TTC549 (cell line): ENCODE measurements around the gene PARD6A.

Source experiments
- FAIRE-seq: peaks from 2 replicates; lab custom pipeline; 2012; peaks lifted over from hg19 to GRCh38; lab: Jason Lieb, UNC

Gene PARD6A

DNA sequence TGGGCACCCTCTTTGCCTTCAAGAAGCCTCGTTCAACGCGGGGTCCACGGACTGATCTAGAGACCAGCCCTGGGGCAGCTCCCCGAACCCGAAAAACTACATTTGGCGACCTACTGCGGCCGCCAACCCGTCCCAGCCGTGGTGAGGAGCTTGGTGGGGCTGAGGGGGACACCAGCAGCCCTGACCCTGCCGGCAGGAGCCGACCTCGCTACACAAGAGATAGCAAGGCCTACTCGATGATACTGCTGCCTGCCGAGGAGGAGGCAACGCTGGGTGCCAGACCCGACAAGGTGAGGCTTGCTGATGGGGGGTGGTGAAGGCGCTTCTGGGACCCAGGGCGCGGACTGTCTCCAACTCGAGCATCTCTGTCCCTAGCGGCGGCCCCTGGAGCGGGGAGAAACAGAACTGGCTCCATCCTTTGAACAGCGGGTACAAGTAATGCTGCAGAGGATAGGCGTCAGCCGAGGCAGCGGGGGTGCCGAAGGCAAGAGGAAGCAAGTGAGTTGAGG, 6.3 kb upstream of the PARD6A start:
- no peak for FAIRE-seq

DNA sequence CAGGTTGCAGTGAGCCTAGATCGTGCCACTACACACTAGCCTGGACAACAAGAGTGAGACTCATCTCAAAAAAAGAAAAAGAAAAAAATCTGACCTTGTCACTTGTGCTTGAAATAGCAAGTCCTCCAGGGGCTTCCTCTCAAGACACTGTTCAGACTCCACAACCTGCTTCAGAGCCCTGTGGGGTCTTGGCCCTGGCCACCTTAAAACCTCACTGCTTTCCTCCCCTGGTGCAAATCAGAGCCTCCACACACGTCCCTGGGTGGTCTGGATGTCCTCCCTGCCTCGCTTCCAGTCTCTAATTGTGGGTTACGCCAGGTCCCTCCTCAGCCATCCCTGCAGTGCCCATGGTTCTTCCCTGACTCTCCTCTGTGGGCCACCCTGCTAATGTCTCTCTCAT, 5.4 kb upstream of the PARD6A start:
- no peak for FAIRE-seq

DNA sequence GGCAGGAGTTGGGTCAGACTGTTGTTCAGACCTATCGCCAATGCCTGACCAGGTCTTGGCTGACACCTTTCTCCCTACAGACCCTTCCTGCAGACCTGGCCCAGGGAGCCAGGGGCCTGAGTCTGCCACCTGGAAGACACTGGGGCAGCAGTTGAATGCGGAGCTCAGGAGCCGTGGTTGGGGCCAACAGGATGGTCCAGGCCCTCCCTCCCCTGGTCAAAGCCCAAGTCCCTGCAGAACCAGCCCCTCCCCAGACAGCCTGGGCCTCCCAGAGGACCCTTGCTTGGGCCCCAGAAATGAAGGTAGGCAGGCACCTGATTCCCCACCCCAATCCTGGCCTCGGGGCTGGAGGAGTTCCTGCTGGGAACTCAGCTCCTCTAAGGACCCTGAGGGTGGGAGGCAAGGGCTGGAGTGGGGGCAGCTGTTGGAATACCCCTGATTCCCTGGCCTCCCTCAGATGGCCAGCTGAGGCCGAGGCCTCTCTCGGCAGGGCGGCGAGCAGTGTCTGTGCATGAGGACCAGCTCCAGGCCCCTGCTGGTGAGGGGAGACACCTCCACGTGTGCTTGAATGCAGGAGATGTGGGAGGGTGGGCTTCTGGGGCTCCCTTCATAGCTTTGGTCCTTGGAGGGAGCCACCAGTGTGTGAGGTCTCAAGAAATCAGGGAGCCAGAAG, 4.3 kb upstream of the PARD6A start:
- no peak for FAIRE-seq

DNA sequence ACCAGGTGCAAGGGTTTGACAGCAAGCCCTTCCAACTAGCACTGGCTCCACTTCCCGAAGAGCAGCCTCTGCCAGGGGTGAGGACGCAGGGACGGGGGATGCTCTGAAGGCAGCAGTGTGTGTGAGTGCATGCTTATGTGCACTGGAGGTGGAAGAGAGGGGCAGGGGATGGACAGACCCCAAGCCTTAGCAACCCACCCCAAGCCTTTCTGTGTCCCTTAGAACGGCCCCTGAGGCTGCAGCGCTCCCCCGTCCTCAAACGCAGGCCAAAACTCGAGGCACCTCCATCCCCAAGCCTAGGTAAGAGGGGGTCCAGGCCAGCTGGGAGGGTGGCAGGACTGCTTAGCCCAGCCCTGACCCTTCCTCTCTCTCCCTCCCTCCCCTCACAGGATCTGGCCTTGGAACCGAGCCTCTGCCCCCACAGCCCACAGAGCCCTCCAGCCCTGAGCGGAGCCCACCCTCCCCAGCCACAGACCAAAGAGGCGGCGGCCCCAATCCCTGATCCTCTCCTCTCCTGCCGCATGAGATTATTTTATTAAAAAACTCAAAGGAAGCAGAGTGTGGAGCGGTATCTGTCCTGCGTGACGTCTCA, 3.6 kb upstream of the PARD6A start:
- FAIRE-seq = no peak

DNA sequence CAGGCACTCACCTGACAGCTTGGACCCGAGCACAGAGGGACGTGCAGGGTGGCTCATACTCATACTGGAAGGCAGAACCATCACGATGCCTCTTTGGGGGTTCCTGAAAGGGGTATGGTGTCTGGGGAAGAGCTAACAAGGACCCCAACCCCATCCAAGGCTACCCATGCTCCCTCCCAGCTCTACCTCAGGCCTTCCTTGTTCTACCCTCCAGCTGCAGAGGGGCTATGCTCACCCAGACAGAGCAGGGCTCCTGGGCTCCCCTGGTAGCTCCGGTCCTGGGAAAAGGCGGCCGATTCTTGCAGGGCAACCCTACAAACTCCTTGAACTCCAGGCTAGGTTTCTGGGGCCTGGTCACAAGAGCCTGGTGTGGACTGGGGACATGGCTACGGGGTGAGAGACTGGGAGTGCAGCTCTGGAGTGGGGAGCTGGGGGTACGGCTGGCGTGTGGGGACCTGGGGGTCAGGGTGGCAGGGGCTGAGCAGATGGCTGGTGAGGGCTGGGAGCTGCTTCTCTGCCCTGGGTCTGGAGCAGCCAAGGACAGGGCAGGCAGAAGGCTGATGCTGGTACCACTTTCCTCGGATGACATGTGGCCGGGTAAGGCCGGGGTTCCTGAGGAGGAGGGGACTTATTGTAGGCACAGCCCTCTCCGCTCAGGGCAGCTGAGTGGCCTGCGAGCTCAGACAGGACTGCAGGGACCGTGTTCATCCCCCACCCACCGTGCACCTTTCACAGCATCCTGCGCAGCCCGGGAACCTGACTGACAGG, 2.8 kb upstream of the PARD6A start:
- no peak for FAIRE-seq

DNA sequence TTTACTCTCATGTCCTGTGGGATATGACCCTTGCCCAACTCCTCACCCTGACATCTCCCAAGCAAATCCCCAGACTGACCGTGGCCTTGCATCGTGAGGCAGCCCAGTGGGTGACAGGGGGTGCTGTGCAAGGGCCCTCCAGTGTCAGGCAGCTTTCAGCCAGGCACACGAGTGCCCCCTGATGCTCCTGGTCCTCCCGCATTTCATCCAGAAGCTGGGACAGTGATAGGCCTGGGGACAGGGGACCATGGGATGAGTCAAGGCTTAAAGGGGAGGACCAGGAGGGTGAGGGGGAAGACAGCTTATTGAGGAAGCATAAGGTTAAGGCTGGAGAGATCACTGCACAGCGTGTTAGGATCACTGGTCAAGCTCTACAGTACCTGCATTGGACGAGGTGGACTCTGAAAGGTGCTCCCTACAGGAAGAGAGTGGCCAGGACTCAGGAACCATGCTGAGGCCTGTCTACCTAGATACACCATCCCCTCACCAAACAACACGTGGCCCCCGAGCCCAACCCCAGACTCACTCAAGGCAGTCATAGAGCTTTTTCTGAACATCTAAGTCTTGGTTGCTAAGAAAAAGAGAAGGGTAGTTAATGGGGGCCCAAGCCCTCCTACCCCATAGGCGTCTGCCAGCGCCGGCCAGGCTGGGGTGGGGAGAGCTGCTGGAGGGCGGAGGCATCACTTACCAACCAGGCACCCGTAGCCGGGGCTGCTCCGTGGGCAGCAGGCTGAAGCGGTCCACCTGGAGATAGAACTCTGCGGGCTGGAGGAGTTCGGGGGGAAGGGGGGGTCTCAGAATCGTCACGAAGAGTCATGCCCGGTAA, 1.7 kb upstream of the PARD6A start:
- FAIRE-seq = no peak

DNA sequence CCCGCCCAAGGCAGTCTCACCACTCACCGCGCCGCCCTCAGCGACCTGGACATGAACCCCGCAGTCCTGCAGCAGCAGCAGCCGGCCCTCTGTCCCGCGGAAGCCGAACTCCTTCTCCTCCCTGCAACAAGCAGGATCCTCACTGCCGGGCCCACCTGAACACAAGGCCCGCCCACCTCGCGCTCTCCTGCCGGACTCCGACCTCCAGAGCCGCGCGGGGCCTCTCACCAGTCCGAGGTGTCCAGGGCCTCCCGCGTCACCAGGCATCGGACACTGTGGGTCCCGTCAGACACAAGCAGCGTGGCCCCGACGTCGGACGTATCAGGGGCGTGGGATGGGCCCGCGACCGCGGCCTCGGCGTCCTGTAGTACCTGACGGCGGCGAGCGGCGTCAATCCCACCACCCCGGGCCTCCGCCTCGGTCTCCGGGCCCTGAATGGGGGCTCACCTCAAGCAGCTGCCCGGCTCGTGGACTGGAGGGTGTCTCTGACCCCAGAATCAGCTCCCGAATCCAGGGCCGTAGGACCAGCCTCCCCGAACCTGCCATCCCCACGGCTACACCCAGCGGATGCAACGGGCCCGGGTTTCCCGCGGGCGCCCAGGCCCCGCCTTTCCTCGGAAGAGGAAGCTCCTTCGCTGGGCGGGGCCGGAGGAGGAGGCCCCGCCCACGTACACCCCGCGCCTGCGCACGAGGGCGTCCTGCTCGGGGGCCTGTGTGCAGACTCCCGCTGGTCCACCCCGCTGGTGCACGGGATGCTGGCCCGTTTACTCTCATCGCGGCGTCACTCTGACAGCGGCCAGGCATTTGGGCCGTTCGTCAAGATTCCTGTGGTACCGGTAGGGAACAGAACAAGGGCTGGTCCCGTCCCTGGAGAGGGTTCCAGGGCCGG, 841 bp upstream of the PARD6A start, which contains the start of gene ACD:
Gene ACD, minus strand, starts transcription at position 586 of the 889 bp plus-strand sequence. Its CDS starts 40 bp downstream, at position 546.
- FAIRE-seq = no peak

DNA sequence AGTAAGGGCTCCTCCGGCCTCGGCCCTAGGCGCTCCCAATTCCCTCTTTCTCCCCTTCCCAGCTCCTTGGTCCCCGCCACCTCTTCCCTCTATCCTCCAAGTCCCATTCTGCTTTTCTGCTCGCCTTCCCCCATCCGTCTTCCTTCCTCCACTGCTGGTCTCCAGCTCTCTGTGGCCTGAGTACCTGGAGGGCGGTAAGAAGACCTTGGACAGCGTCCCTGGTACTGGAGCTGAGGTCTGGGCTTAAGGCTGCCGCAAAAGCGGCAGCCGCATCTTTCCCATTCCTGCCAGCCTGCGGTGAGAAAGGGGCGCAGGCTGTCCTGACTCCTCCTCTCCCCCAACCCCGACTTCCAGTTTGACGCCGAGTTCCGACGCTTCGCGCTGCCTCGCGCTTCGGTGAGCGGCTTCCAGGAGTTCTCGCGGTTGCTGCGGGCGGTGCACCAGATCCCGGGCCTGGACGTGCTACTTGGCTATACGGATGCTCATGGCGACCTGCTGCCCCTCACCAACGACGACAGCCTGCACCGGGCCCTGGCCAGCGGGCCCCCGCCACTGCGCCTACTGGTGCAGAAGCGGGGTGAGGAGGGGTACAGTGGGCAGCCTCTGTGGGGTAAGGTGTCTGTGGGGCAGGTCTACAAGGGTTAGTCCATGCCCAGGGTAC, 471 bp downstream of the PARD6A start:
- FAIRE-seq = no peak

DNA sequence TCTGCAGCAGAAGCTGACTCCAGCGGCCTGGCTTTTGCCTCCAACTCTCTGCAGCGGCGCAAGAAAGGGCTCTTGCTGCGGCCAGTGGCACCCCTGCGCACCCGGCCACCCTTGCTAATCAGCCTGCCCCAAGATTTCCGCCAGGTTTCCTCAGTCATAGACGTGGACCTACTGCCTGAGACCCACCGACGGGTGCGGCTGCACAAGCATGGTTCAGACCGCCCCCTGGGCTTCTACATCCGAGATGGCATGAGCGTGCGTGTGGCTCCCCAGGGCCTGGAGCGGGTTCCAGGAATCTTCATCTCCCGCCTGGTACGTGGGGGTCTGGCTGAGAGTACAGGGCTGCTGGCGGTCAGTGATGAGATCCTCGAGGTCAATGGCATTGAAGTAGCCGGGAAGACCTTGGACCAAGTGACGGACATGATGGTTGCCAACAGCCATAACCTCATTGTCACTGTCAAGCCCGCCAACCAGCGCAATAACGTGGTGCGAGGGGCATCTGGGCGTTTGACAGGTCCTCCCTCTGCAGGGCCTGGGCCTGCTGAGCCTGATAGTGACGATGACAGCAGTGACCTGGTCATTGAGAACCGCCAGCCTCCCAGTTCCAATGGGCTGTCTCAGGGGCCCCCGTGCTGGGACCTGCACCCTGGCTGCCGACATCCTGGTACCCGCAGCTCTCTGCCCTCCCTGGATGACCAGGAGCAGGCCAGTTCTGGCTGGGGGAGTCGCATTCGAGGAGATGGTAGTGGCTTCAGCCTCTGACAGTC, 1.3 kb downstream of the PARD6A start:
- no peak for FAIRE-seq

DNA sequence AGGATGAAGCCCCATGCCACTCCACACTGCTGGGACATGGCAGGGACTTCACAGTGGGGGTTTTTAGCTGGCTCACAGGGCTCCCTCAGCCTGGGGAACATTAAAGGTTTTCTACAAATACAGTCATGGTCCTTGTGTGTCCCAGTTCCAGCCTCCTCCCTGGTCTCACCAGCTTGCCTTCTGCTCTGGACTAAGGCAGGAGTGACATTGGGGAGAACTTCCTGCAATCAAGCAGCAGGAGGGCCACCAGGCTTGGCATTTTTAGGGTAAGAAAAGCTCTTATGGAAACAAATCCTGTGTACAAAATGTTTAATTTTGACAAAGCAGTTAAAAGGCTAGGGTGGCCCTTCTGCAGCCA, 1.9 kb downstream of the PARD6A start:
- FAIRE-seq = no peak

DNA sequence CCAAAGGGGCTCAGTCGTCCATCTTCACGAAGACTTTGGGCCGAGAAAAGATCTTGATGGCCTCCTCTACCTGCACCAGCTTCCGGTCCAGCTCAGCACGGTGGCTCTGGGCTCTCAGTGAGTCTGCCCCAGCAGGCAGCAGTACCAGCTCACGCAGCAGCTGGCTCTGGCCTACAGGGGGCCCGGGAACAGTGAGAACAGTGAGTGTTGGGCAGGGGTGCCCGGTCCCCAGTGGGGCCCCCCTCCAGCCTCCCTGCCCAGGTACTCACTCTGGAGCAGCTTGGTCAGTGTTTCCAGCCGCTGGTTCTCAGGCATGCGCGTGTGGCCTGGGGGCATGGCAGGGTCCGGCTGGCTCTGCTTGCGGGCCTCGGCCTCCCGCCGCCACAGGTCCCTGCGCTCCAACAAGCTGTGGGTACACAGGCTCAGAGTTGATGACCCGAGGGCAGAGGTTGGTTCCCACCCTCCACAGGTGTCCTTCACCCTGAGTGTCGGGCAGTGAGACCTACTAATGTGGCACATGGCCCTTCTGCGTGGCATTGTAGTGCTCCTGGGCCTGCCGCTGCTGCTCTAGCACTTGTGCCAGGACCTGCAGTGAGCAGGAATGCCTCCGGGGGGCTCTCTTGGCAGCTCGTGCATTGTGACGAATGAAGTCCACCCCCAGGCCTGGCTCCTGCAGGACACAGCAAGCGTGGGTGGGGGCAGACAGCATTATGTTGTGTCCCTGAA, 2.6 kb downstream of the PARD6A start:
- no peak for FAIRE-seq

DNA sequence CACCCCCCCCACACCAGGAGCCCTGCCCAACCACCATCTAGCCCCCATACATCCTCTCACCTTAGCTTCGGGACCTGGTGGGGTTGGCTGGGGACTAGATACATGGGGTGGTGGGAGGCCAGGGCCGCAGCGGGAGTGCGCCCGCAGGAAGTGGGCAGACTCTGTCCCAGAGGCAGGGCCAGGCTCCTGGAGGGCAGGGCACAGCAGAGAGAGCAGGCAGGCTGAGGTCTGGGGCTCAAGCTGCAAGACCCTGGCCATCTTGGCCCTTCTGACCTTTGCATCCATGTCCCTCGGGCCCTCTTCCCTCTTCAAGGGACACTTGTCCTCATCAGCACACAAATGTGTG, 3.1 kb downstream of the PARD6A start:
- FAIRE-seq = no peak

DNA sequence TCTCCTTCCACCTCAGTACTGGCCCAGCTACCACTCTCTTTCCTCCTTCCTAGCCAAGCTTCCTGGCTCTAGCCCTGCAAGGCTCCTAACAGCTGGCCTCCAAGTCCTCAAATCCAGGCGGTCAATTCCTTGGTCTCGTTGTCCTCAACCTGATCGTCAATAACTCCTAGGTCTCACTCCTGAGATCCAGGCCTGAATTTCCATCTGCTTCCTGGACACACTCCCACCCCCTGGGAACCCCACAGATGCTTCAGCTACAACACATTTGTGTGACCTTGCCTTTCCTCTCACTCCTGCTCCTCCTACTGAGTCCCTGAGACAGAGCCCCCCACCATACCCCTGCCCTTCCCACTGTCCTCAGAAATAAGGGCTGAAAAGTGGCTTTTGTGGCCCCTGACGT, 3.5 kb downstream of the PARD6A start:
- no peak for FAIRE-seq

DNA sequence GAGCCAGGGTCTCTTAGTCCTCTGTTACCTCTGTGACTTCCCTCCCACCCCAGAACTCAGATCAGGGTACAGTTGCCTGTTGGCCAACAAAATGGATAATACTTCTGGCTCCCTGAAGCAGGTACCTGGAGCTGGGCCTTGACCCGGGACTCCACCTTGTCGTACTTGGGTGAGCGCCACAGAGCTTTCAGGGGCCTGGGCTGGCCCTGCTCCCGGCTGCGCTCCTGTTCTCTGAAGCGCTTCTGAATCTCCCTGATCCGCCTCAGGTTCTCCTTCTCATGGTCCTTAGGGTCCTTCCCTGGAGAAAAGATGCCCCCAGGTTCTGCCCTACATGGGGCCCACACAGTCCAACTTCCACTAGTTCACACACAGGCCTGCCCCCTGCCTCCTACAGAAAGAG, 4.1 kb downstream of the PARD6A start:
- no peak for FAIRE-seq

DNA sequence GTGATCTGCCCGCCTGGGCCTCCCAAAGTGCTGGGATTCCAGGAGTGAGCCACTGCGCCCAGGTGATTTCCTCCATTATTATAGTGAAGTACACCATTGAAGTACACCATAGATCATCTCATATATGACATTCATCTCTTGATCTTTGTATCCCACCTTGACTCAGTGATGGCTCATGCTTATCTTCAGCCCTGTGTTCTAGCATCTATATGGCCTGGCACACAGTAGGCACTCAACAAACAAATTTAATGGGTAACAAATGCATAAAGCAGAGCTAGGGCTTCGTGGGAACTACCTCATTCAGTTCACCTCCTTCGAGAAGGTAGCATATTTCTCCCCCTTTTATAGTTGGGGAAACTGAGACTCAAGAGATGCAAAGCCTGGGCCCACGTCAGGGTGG, 4.8 kb downstream of the PARD6A start:
- no peak for FAIRE-seq

DNA sequence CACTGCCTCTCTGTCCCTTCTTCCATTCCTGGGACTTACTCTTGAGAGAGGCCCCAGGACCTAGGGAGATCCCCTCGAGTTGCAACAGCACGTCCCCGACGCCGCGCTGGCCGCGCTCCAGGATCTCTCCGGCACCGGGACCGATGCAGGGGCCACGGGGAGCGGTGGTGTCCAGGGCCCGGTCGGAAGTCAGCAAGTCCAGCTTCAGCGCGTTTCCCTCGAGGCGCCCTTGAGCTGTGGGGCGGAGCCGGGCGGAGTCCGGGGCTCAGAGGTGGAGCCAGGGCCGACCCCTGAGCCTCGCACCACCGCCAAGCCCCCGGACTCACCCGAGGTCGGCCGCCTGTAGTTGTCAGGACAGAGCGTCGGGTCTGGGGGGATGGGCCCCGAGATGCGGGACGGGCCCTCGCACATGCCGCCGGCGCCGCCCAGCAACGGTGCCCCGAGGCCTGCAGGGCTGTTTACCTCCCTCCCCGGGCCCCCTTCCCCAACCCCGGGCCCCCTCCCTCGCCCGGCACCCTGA, 5.3 kb downstream of the PARD6A start:
- no peak for FAIRE-seq

DNA sequence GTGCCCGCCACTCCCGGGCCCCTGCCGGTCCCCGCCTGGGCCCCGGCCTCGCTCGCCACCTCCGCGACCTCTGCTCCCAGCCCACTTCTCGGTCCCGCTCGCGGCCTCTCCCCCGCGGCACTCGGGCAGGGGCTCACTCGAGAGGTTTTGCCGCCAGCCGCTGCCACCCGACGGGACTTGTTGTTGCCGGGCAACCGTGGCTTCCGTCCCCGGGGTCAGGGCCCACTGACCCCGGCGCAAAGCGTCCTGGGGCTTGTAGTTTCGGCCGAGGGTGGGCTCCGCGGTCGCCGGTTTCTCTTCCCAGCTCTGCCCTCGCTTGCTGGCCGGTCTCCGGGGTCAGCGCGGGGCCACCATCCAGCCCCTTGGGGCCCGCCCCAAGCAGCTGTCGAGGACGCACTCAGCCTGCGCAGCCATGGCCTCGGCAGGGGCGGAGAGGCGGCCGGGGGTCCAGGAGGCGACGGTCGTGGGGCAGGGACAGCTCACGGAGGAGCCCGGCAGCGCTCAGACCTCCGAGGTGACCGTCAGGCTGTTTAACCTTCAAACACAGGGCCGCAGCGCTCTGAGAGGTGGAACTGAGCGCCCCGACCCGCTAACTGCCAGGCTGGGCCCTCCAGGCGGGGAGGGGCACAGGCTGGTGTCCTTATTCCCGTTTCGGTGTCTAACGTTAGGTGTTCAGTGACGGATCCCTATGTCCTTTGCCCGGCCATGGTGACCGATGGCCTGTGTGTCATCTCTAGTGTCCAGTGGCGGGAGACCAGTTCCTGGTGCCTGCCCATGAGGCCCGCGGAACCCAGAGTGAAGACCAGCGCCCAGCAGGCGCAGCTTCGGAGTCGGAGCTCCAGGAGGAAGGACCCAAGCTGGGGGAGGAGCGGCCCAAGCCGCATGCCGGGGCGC, 6.0 kb downstream of the PARD6A start, which contains the start of the genes C16orf86 and ENKD1:
Gene C16orf86, plus strand, starts transcription at position 256 of the 894 bp plus-strand sequence. Its CDS starts 157 bp downstream, at position 413.
Gene ENKD1, minus strand, starts transcription at position 192 of the 894 bp plus-strand sequence. CDS start 308 bp downstream, outside the sequence.
- no peak for FAIRE-seq

DNA sequence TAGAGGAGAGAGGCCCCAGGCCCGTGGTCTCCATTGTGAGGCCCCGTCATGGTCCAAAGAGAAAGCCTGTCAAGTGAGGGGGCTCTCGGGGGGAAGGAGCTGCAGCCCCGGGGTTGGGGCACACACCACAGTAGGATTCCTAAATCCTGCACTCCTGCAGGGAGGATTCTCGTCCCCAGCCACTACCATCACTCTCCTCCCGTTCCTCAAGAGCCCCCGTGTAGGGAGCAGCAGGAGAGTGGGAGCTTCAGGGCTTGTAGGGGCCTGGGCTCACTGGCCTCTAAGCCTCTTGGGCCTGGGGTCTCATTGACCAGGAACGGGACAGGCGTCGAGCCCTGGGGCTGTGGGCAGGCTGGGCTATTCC, 6.7 kb downstream of the PARD6A start:
- no peak for FAIRE-seq
